ENCODE data around the gene LYVE1.
A peak's percentile ranks its signal among the peaks of the same experiment; 100 is the strongest.

The LYVE1 gene

GRCh38 chr11:10551845-10552352 is 16.6 kb downstream of the LYVE1 start:
- DNase-seq: no peak

GRCh38 chr11:10551290-10551592 is 17.2 kb downstream of the LYVE1 start:
- DNase-seq: no peak

GRCh38 chr11:10550503-10551289 is 17.8 kb downstream of the LYVE1 start:
- DNase-seq: peak; percentile 36

GRCh38 chr11:10544491-10545465 is 23.7 kb downstream of the LYVE1 start:
- no peak for DNase-seq

GRCh38 chr11:10543782-10544181 is 24.7 kb downstream of the LYVE1 start:
- no peak for DNase-seq

- DNase-seq: no peak
These were observed 25.7 kb downstream of the LYVE1 start for GRCh38 chr11:10542776-10543175.

- no peak for DNase-seq
These were observed 26.9 kb downstream of the LYVE1 start for GRCh38 chr11:10541561-10541930.

GRCh38 chr11:10540915-10541560 is 27.4 kb downstream of the LYVE1 start, which contains the start of gene RNF141:
RNF141 (minus strand) TSS chr11:10541187; CDS start chr11:10534158, 7,029 bp downstream.
- peak; percentile 82 for DNase-seq

- DNase-seq: no peak
These were observed 27.9 kb downstream of the LYVE1 start for GRCh38 chr11:10540546-10540914.

GRCh38 chr11:10539339-10539738 is 29.1 kb downstream of the LYVE1 start:
- no peak for DNase-seq

- DNase-seq: peak; percentile 7
These were observed 29.5 kb downstream of the LYVE1 start for GRCh38 chr11:10538924-10539323.

- DNase-seq: no peak
These were observed 30.9 kb downstream of the LYVE1 start for GRCh38 chr11:10537600-10537999.

- no peak for DNase-seq
These were observed 34.1 kb downstream of the LYVE1 start for GRCh38 chr11:10534316-10534715.

GRCh38 chr11:10533323-10533722 is 35.1 kb downstream of the LYVE1 start:
- no peak for DNase-seq

GRCh38 chr11:10532526-10532925 is 35.9 kb downstream of the LYVE1 start:
- no peak for DNase-seq

- DNase-seq: peak; percentile 31
These were observed 39.2 kb downstream of the LYVE1 start for GRCh38 chr11:10529279-10529678.

- DNase-seq: no peak
These were observed 40.3 kb downstream of the LYVE1 start for GRCh38 chr11:10528121-10528520.

GRCh38 chr11:10526974-10527918 is 41.2 kb downstream of the LYVE1 start:
- peak; percentile 3 for DNase-seq

- DNase-seq: no peak
These were observed 44.0 kb downstream of the LYVE1 start for GRCh38 chr11:10524471-10524870.

- DNase-seq: no peak
These were observed 45.5 kb downstream of the LYVE1 start for GRCh38 chr11:10522921-10523320.

GRCh38 chr11:10522276-10522675 is 46.2 kb downstream of the LYVE1 start:
- no peak for DNase-seq

GRCh38 chr11:10520562-10520961 is 47.9 kb downstream of the LYVE1 start:
- no peak for DNase-seq

Measured in amniotic stem cell (primary cell).